ENCODE results near the gene DIPK1C. TPM values are rescaled to one million over a fixed set of nuclear protein-coding genes. Genes with fewer than 3 reads are reported as not detected.

The DIPK1C gene
- total and polyA plus RNA-seq, 11 donors: 1.3 to 14.2 (median 6.3) TPM

GRCh38 chr18:74388227-74388626 lies 68.9 kb downstream of the DIPK1C start:
- no peak for ATAC-seq

DNA sequence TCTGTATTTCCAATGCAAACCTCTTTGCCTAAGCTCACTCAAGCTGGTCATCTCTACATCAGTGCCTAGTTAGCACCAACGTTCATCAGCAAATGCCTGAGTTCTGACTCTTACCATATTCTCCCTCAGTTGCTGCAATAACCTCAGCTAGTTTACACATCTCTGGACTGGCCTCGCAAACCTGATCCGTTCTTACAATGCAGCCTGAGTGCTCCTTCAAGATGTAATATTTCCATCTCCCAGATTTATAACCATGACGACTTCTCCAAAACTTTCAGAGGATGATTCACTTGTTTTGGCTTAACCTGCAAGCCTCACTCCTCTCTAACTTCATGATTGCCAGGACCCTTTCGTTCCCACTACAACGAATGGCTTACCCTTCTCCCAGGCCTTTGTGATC lies 69.7 kb downstream of the DIPK1C start:
- no peaks in the 10 kb centered on the region for H3K36me3 ChIP-seq
- intact Hi-C loops (cut with DNase I): no loop called here
- TF ChIP-seq, protein P1, sequence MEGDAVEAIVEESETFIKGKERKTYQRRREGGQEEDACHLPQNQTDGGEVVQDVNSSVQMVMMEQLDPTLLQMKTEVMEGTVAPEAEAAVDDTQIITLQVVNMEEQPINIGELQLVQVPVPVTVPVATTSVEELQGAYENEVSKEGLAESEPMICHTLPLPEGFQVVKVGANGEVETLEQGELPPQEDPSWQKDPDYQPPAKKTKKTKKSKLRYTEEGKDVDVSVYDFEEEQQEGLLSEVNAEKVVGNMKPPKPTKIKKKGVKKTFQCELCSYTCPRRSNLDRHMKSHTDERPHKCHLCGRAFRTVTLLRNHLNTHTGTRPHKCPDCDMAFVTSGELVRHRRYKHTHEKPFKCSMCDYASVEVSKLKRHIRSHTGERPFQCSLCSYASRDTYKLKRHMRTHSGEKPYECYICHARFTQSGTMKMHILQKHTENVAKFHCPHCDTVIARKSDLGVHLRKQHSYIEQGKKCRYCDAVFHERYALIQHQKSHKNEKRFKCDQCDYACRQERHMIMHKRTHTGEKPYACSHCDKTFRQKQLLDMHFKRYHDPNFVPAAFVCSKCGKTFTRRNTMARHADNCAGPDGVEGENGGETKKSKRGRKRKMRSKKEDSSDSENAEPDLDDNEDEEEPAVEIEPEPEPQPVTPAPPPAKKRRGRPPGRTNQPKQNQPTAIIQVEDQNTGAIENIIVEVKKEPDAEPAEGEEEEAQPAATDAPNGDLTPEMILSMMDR (IDR thresholded peaks at IDR 0.05): no peak
- no peak for TF ChIP-seq POLR2A (IDR thresholded peaks at IDR 0.05)
- ATAC-seq: no peak
- H3K27ac ChIP-seq: no peak overlapping the region
- peaks cover 0 to 10% (median 0%) of the 10 kb centered on the region in 12 donors for H3K4me1 ChIP-seq
- no peaks in the 10 kb centered on the region for H3K9me3 ChIP-seq
- DNase-seq: no peak
- no peak overlapping the region for H3K4me3 ChIP-seq
- 86 to 89% (median 87%) methylated on average over 6 of the region's 6 CpGs for WGBS, 4 donors
- H3K27me3 ChIP-seq: no peaks in the 10 kb centered on the region

More at GRCh38 chr18:74388227-74388626, 68.9 kb downstream of the DIPK1C start:
- H3K36me3 ChIP-seq: no peaks in the 10 kb centered on the region
- no peaks in the 10 kb centered on the region for H3K9me3 ChIP-seq
- H3K27me3 ChIP-seq: no peaks in the 10 kb centered on the region
- H3K27ac ChIP-seq: no peak overlapping the region
- H3K4me1 ChIP-seq: peaks cover 0 to 10% (median 0%) of the 10 kb centered on the region in 12 donors
- intact Hi-C loops (cut with DNase I): no loop called here
- no peak overlapping the region for H3K4me3 ChIP-seq
- no peak for TF ChIP-seq POLR2A (IDR thresholded peaks at IDR 0.05)
- TF ChIP-seq, protein P1 (IDR thresholded peaks at IDR 0.05): no peak
- 65 to 79% (median 74%) methylated on average over 1 of the region's 1 CpG for WGBS, 4 donors
- no peak for DNase-seq

Other genes starting within 250 kb of the DIPK1C start
- 100 to 1,000 TPM in 4 of 9 donors, 10 to 100 TPM in 5; 46.5 to 146 (median 83.3) TPM for gene CYB5A, start 165.3 kb downstream of the DIPK1C start, total RNA-seq
- 10 to 100 TPM; 50.7 to 56.4 TPM for gene CYB5A, start 165.3 kb downstream of the DIPK1C start, polyA plus RNA-seq
- not detected for gene C18orf63, start 141.5 kb downstream of the DIPK1C start, total RNA-seq
- not detected for gene C18orf63, start 141.5 kb downstream of the DIPK1C start, polyA plus RNA-seq
- gene CNDP2, start 39.1 kb upstream of the DIPK1C start, total RNA-seq: 100 to 1,000 TPM in 1 of 9 donors, 10 to 100 TPM in 8; 38.3 to 162 (median 76.3) TPM
- 10 to 100 TPM; 50.1 to 90.4 TPM for gene CNDP2, start 39.1 kb upstream of the DIPK1C start, polyA plus RNA-seq
- gene CNDP1, start 77.2 kb upstream of the DIPK1C start, total RNA-seq: not detected
- gene CNDP1, start 77.2 kb upstream of the DIPK1C start, polyA plus RNA-seq: under 1 TPM in 1 of 2 donors, not detected in 1; 0.03 TPM
- gene ZNF407, start 140.6 kb upstream of the DIPK1C start, total RNA-seq: 10 to 100 TPM in 7 of 9 donors, 1 to 10 TPM in 2; 8.1 to 14.7 (median 12.3) TPM
- 1 to 10 TPM; 3.8 to 3.9 TPM for gene ZNF407, start 140.6 kb upstream of the DIPK1C start, polyA plus RNA-seq